Measurements from ENCODE around the gene IL17B.
"Not testable (repeated sequence)": the region's sequence is repeated elsewhere in the genome, so short reads cannot be mapped to it uniquely, and the experiment has no call there.

The IL17B gene

GRCh38 chr5:149402291-149402690, 23.2 kb upstream of the IL17B start:
- DNase-seq (ENCODE audit: low read depth in 2 of 2) = no peak

- DNase-seq (ENCODE audit: low read depth in 2 of 2) = no peak
Measured at GRCh38 chr5:149401051-149401450, 22.0 kb upstream of the IL17B start.

GRCh38 chr5:149400304-149400703, 21.2 kb upstream of the IL17B start:
- no peak for DNase-seq (ENCODE audit: low read depth in 2 of 2)

- DNase-seq (ENCODE audit: low read depth in 2 of 2) = no peak
Measured at GRCh38 chr5:149399775-149400174, 20.7 kb upstream of the IL17B start.

- not testable (repeated sequence) for DNase-seq (ENCODE audit: low read depth in 2 of 2)
Measured at GRCh38 chr5:149398747-149399266, 19.7 kb upstream of the IL17B start.

GRCh38 chr5:149397530-149397929, 18.4 kb upstream of the IL17B start:
- DNase-seq (ENCODE audit: low read depth in 2 of 2) = no peak

GRCh38 chr5:149394996-149395395, 15.9 kb upstream of the IL17B start:
- DNase-seq (ENCODE audit: low read depth in 2 of 2) = not testable (repeated sequence)

GRCh38 chr5:149392718-149393117, 13.6 kb upstream of the IL17B start:
- no peak for DNase-seq (ENCODE audit: low read depth in 2 of 2)

GRCh38 chr5:149391524-149391923, 12.4 kb upstream of the IL17B start:
- no peak for DNase-seq (ENCODE audit: low read depth in 2 of 2)

GRCh38 chr5:149391076-149391475, 12.0 kb upstream of the IL17B start:
- not testable (repeated sequence) for DNase-seq (ENCODE audit: low read depth in 2 of 2)

- no peak for DNase-seq (ENCODE audit: low read depth in 2 of 2)
Measured at GRCh38 chr5:149389552-149390495, 10.7 kb upstream of the IL17B start.

- no peak for DNase-seq (ENCODE audit: low read depth in 2 of 2)
Measured at GRCh38 chr5:149388498-149389190, 9.6 kb upstream of the IL17B start.

GRCh38 chr5:149387982-149388381, 8.9 kb upstream of the IL17B start:
- no peak for DNase-seq (ENCODE audit: low read depth in 2 of 2)

GRCh38 chr5:149387081-149387631, 8.1 kb upstream of the IL17B start:
- DNase-seq (ENCODE audit: low read depth in 2 of 2) = no peak

- no peak for DNase-seq (ENCODE audit: low read depth in 2 of 2)
Measured at GRCh38 chr5:149386166-149386565, 7.1 kb upstream of the IL17B start.

- no peak for DNase-seq (ENCODE audit: low read depth in 2 of 2)
Measured at GRCh38 chr5:149383399-149383798, 4.3 kb upstream of the IL17B start.

GRCh38 chr5:149382517-149383220, 3.6 kb upstream of the IL17B start:
- no peak for DNase-seq (ENCODE audit: low read depth in 2 of 2)

GRCh38 chr5:149381986-149382338, 2.9 kb upstream of the IL17B start:
- DNase-seq (ENCODE audit: low read depth in 2 of 2) = peak; percentile 54 to 68

- DNase-seq (ENCODE audit: low read depth in 2 of 2) = no peak
Measured at GRCh38 chr5:149381261-149381985, 2.3 kb upstream of the IL17B start.

GRCh38 chr5:149380466-149381121, 1.5 kb upstream of the IL17B start:
- no peak for DNase-seq (ENCODE audit: low read depth in 2 of 2)
